Stimulated activated CD8-positive, alpha-beta memory T cell treated with anti-CD3 and anti-CD28 coated beads, Interleukin-4, amount 100 ng/mL, for 48 hours (primary cell): Measurements from ENCODE around the gene NBEAL1.
"Not testable (repeated sequence)": the region's sequence is repeated elsewhere in the genome, so short reads cannot be mapped to it uniquely, and the experiment has no call there.

ENCODE experiments used
- DNase-seq: peaks from one replicate; pipeline ENCODE4 v3.0.0-alpha.2; 2020

Gene NBEAL1

GRCh38 chr2:203014456-203015199 is at the start of gene NBEAL1:
Gene NBEAL1, plus strand, starts transcription at chr2:203014875. Its CDS starts 1,510 bp downstream, at chr2:203016385.
- DNase-seq, result peak; percentile 98

- DNase-seq, result no peak
These were observed 48.7 kb upstream of the NBEAL1 start for GRCh38 chr2:202965810-202966460.

- not testable (repeated sequence) for DNase-seq
These were observed 45.3 kb upstream of the NBEAL1 start for GRCh38 chr2:202969404-202969803.

- DNase-seq, result no peak
These were observed 37.9 kb upstream of the NBEAL1 start for GRCh38 chr2:202976809-202977208.

- no peak for DNase-seq
These were observed 31.7 kb upstream of the NBEAL1 start for GRCh38 chr2:202982779-202983491.

- DNase-seq, result no peak
These were observed 24.9 kb upstream of the NBEAL1 start for GRCh38 chr2:202989749-202990148.

GRCh38 chr2:202990501-202990900 is 24.2 kb upstream of the NBEAL1 start:
- no peak for DNase-seq

- not testable (repeated sequence) for DNase-seq
These were observed 17.6 kb upstream of the NBEAL1 start for GRCh38 chr2:202997113-202997512.

- no peak for DNase-seq
These were observed 12.4 kb upstream of the NBEAL1 start for GRCh38 chr2:203002054-203002821.

GRCh38 chr2:203003716-203004115 is 11.0 kb upstream of the NBEAL1 start:
- no peak for DNase-seq

GRCh38 chr2:203016716-203017115 is 2.0 kb downstream of the NBEAL1 start:
- no peak for DNase-seq

- DNase-seq, result no peak
These were observed 3.5 kb downstream of the NBEAL1 start for GRCh38 chr2:203018181-203018580.

GRCh38 chr2:203019142-203019541 is 4.5 kb downstream of the NBEAL1 start:
- DNase-seq, result no peak

GRCh38 chr2:203021991-203022390 is 7.3 kb downstream of the NBEAL1 start:
- DNase-seq, result no peak

- DNase-seq, result no peak
These were observed 8.1 kb downstream of the NBEAL1 start for GRCh38 chr2:203022751-203023150.

- no peak for DNase-seq
These were observed 10.9 kb downstream of the NBEAL1 start for GRCh38 chr2:203025592-203025991.

GRCh38 chr2:203030545-203030944 is 15.9 kb downstream of the NBEAL1 start:
- DNase-seq, result no peak

GRCh38 chr2:203030991-203031390 is 16.3 kb downstream of the NBEAL1 start:
- no peak for DNase-seq

- DNase-seq, result no peak
These were observed 18.7 kb downstream of the NBEAL1 start for GRCh38 chr2:203033395-203033794.

- no peak for DNase-seq
These were observed 21.3 kb downstream of the NBEAL1 start for GRCh38 chr2:203035879-203036470.

GRCh38 chr2:203037026-203037425 is 22.4 kb downstream of the NBEAL1 start:
- DNase-seq, result no peak

GRCh38 chr2:203038586-203038985 is 23.9 kb downstream of the NBEAL1 start:
- no peak for DNase-seq

GRCh38 chr2:203039211-203039610 is 24.5 kb downstream of the NBEAL1 start:
- DNase-seq, result not testable (repeated sequence)
